Bronchial epithelial cell (primary cell): Measurements from ENCODE around the gene ETV7. TPM values are rescaled to one million over a fixed set of nuclear protein-coding genes. Genes with fewer than 3 reads are reported as not detected.

ENCODE experiments used
- DNase-seq: peaks from one replicate; pipeline ENCODE4 v3.0.0-alpha.2; 2010; ENCODE audit warnings: low read depth
- FAIRE-seq: peaks from 2 replicates; lab custom pipeline; 2011; peaks lifted over from hg19 to GRCh38; lab: Jason Lieb, UNC
- H3K27me3 ChIP-seq: 2 replicates; pipeline ENCODE4 v1.5.1; 2011; ENCODE audit warnings: low read length; ENCODE audit not compliant: control insufficient read depth, insufficient read depth
- H3K36me3 ChIP-seq: 2 replicates; pipeline ENCODE4 v1.5.1; 2011; ENCODE audit warnings: low read length; ENCODE audit not compliant: control insufficient read depth, insufficient read depth
- H3K4me3 ChIP-seq: 2 replicates; pipeline ENCODE4 v1.5.1; 2011; ENCODE audit warnings: mild to moderate bottlenecking, low read depth, low read length, control low read depth
- total RNA-seq: library from RNA; depleted of rRNA; stranded (reverse); fragments of >200 nt; gene quantifications from 2 replicates; pipeline ENCODE4 v1.2.1, GENCODE V29; 2014
- TF ChIP-seq, protein P1 (sequence below): IDR thresholded peaks from 2 replicates; pipeline ENCODE4 v1.5.1; 2011; ENCODE audit warnings: mild to moderate bottlenecking, moderate library complexity, low read length, control low read depth, inconsistent platforms; ENCODE audit not compliant: insufficient read depth, severe bottlenecking

Gene ETV7
- total RNA-seq, 1 donor from 2014 or later, result not detected

DNA sequence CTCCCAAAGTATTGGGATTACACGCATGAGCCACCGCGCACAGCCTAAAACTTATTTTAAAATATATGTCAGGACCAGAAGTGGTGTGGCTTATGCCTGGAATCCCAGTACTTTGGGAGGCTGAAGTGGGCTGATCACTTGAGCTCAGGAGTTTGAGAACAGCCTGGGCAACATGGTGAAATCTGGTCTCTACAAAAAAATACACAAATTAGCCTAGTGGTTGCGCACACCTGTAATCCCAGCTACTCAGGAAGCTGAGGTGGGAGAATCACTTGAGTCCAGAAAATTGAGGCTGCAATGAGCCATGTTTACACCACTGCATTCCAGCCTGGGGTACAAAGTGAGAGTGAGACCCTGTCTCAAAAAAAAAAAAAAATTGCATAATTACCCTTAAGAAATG lies 41.4 kb upstream of the ETV7 start:
- TF ChIP-seq, protein P1, sequence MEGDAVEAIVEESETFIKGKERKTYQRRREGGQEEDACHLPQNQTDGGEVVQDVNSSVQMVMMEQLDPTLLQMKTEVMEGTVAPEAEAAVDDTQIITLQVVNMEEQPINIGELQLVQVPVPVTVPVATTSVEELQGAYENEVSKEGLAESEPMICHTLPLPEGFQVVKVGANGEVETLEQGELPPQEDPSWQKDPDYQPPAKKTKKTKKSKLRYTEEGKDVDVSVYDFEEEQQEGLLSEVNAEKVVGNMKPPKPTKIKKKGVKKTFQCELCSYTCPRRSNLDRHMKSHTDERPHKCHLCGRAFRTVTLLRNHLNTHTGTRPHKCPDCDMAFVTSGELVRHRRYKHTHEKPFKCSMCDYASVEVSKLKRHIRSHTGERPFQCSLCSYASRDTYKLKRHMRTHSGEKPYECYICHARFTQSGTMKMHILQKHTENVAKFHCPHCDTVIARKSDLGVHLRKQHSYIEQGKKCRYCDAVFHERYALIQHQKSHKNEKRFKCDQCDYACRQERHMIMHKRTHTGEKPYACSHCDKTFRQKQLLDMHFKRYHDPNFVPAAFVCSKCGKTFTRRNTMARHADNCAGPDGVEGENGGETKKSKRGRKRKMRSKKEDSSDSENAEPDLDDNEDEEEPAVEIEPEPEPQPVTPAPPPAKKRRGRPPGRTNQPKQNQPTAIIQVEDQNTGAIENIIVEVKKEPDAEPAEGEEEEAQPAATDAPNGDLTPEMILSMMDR, result peak; percentile 16
- no peaks in the 10 kb centered on the region for H3K36me3 ChIP-seq
- FAIRE-seq (no peak), DNase-seq (no peak)
- H3K4me3 ChIP-seq, result no peak overlapping the region
- H3K27me3 ChIP-seq, result no peaks in the 10 kb centered on the region

DNA sequence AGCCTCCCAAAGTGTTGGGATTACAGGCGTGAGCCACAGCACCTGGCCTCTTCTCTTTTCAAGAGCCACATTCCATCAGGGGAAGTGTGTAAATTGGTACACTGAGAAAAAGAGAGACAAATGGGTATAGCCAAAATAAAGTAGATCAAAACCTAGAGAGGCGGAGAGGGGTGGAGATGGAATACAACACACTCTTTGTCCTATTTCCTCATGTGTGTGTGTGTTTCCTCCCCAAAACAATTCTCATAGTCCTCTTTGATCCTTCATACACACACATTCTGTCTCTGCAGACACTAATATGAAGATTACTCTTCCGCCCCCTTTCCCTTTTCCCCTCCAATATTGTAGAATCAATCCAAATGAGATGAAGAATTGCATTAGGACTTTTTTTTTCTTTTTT lies 39.2 kb upstream of the ETV7 start:
- TF ChIP-seq, protein P1, result no peak
- no peak for FAIRE-seq
- no peak overlapping the region for H3K4me3 ChIP-seq
- DNase-seq, result no peak
- no peaks in the 10 kb centered on the region for H3K36me3 ChIP-seq
- no peaks in the 10 kb centered on the region for H3K27me3 ChIP-seq

DNA sequence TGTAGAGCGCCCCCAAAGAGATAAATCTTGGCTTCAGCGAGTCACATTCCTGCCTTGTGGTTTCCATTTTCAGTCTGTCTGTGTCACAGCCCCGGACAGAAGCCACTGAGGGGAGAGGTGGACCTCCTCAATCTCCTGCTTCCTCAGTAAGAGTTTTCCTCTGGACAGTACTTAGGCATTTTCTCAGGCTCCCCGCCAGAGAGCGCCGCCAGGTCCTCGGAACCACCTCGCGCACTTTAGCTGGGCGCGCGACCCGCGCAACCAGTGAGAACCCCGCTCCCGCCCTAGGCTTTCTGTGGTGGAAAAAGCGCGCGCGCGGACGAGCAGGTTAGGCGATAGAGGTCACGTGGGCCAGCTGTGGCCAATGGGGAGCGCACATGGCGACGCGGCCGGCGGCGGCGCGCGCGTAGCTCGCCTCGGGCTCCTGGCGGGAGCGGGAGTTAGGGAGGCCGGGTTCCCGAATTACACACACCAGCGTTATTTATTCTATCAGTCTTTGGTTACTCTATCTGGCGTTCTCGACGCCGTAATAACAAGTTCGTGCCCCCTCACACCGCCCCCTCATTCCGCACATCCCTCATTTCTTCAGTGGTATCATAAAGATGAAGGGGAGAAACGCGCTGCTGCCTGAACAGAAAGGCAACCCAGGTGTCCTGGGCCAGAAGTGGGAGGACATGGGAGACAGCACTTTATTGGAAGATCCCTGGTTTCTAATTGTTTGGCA lies 35.8 kb upstream of the ETV7 start:
- H3K27me3 ChIP-seq, result no peaks in the 10 kb centered on the region
- TF ChIP-seq, protein P1, result peak; percentile 75
- FAIRE-seq (no peak), DNase-seq (peak; percentile 88)
- peak overlapping the region; percentile 45 for H3K4me3 ChIP-seq
- no peaks in the 10 kb centered on the region for H3K36me3 ChIP-seq

DNA sequence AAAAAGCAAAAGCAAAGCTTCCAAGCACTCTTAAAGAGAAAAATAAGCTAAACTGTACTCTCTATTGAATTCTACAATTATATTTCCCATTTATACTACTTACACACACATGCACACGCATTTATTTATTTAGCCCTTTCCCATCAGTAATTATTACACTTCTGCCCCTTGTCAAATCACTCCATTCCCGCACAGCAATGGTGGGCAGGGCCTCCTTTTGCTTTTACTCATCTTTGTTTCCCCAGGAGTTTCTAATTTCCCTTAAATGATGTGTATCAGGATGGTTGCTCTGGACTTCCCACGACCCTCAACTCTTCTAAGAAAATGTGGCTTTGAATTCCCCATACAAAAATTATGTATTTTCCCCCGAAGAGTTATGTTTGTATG lies 35.2 kb upstream of the ETV7 start:
- Histone ChIP-seq H3K36me3 (no peaks in the 10 kb centered on the region), H3K4me3 (peak overlapping the region; percentile 45), H3K27me3 (no peaks in the 10 kb centered on the region)
- TF ChIP-seq, protein P1, result no peak
- FAIRE-seq (no peak), DNase-seq (no peak)

DNA sequence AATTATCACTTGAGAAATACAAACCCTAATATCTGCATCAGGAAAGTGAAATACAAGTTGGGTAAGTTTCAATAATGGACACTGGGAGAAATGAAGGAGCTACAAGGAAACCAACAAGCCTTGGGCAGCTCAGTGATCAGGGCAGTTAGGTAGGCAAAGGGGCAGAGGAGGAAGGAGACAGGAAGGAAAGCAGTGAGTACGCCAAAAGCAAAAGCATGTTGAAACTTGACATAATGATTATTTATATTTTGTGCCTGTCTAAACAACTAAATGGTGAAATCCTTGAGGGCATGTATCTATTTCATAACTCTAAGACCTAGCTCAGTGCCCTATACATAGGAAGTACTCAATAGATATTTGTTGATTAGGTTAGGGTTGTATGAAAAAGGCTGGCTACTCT lies 31.8 kb upstream of the ETV7 start:
- FAIRE-seq, result no peak
- TF ChIP-seq, protein P1, result no peak
- DNase-seq, result peak; percentile 96
- Histone ChIP-seq H3K4me3 (no peak overlapping the region), H3K36me3 (no peaks in the 10 kb centered on the region), H3K27me3 (no peaks in the 10 kb centered on the region)

DNA sequence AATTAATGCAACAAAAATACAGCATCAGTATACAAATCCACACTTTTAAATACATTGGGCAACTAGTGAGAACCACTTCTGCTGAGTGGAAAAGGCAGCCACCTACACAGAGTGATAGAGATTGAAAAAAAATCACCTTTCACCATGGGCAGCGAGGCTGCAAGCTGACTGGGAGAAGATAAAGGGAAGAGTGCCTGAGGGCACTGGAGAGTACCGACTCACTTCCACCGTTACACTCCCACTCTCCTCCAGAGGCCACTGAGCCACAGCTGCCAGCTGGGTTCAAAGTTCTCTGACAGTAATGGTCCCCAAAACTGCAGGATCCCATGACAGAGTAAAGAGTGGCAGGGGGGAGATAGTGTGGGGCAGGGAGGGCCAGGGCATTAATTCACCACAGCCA lies 31.1 kb upstream of the ETV7 start:
- TF ChIP-seq, protein P1, result no peak
- DNase-seq (peak; percentile 44), FAIRE-seq (no peak)
- no peaks in the 10 kb centered on the region for H3K27me3 ChIP-seq
- H3K36me3 ChIP-seq, result no peaks in the 10 kb centered on the region
- H3K4me3 ChIP-seq, result no peak overlapping the region
